GM12878 (cell line): ENCODE data around the gene RPL37.

Experiments
- BHLHE40 ChIP-seq, 2 experiments: fragments of 450-650 bp in 1 of 2; IDR thresholded peaks; 2 replicates each; pipeline ENCODE4 v1.6.1; 2011 to 2017; ENCODE audit warnings: low read depth in 2 of 2, borderline replicate concordance in 1 of 2, improper control_type of control experiment in 1 of 2, low read length in 1 of 2, mild to moderate bottlenecking in 1 of 2
- SKIL ChIP-seq: fragments of 450-650 bp; IDR thresholded peaks from 2 replicates; pipeline ENCODE4 v1.6.1; 2017; ENCODE audit warnings: mild to moderate bottlenecking, low read depth, inconsistent platforms; ENCODE audit not compliant: poor library complexity, severe bottlenecking

- no peak for TF ChIP-seq SKIL
- TF ChIP-seq BHLHE40 (IDR thresholded peaks at IDR 0.05; ENCODE audit: borderline replicate concordance in 1 of 2, low read depth in 2 of 2, low read length in 1 of 2): no peak
These were observed 7.6 kb downstream of the RPL37 start for GRCh38 chr5:40827188-40827977.
